Gastrocnemius medialis (tissue), 4 donors: ENCODE measurements around the gene FOXK1.

Experiments used
- CTCF ChIP-seq, 5 experiments: fragments of 450-650 bp in 3 of 5; fragments of 200-600 bp in 2 of 5; sonication (generic) in 2 of 5; IDR thresholded peaks in 4 of 5; conservative IDR thresholded peaks in 1 of 5; 1 replicate in 4 of 5; 2 replicates in 1 of 5; pipeline ENCODE4 v1.5.1; 2016 to 2019; ENCODE audit warnings: antibody characterized with exemption in 5 of 5, mild to moderate bottlenecking in 3 of 5, moderate library complexity in 3 of 5
- POLR2A ChIP-seq, 2 donors: fragments of 450-650 bp; IDR thresholded peaks; one replicate each; pipeline ENCODE4 v1.6.1; 2017; ENCODE audit warnings: antibody characterized with exemption in 2 of 2, mild to moderate bottlenecking in 2 of 2, moderate library complexity in 2 of 2

DNA sequence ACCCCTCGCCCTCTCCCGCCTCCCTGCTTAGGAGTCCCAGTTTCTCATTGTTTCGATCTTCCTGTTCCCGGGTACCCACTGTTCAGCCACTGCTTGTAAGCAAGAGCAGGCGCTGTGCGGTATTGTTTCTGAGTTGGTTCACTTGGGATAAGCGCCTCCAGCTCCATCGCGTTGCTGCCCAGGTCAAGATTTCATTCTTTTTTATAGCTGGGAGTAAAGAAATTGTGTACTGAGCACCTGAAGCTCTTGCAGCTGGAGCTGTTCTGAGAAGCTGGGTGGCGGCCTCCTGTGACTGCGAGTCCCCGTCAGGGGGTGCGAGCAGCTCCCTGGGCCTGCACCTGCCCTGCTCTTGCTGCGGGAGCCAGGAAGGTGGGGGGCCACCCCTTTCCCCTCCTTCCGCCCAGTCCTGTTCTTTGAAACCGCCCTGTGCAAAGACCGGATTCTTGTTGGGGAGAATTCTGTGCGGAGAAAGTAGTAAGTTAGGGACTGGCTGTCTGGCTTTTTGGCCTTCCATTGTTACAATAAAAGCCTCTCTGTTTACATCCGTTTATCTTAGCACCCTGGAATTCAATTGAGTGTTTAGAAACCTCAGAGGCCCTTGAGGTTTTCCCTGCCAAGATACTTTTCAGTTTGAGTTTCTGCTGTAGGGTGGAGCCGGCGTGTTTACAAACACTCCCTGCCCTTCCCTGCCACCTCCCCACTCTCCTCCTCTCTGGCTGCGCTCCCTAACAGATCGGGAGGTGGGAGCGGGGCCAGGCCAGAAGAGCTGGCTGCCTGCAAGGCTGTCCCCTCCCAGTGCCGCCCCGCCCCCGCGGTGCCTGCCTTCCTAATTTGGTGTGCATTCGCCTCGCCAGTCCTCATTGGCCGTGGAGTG, 62.5 kb downstream of the FOXK1 start:
- TF ChIP-seq POLR2A (IDR thresholded peaks at IDR 0.05) (peak; percentile 53 to 79), CTCF (IDR thresholded peaks at IDR 0.05 in 4 of 5, conservative IDR thresholded peaks at IDR 0.05 in 1 of 5) (peak in 1 of 5 experiments; percentile 17)
